Measurements from ENCODE around the gene CDKL5.

CDKL5 gene

GRCh38 chrX:18681996-18682395 lies 256.6 kb downstream of the CDKL5 start:
- Histone ChIP-seq H3K9me3 (ENCODE audit: insufficient read depth, low read length) (no peaks in the 10 kb centered on the region), H3K9ac (ENCODE audit: low read length) (no peak overlapping the region), H3K36me3 (replicated peaks; ENCODE audit: low read depth, low read length) (no peaks in the 10 kb centered on the region), H3K4me3 (ENCODE audit: low read length) (no peak overlapping the region), H3K4me1 (ENCODE audit: low read length) (peaks cover 17% of the 10 kb centered on the region), H4K20me1 (ENCODE audit: insufficient read depth, low read length) (no peaks in the 10 kb centered on the region), H3K27ac (ENCODE audit: low read length) (no peak overlapping the region), H3K27me3 (ENCODE audit: low read depth, low read length) (no peaks in the 10 kb centered on the region), H3K4me2 (ENCODE audit: low read length) (no peak overlapping the region), H3K79me2 (ENCODE audit: low read length) (no peaks in the 10 kb centered on the region), H2AFZ (ENCODE audit: low read depth, low read length) (no peak overlapping the region)
- TF ChIP-seq CTCF (IDR thresholded peaks at IDR 0.05; ENCODE audit: low read depth, low read length), result no peak
- TF ChIP-seq EZH2phosphoT487 (IDR thresholded peaks at IDR 0.05; ENCODE audit: low read depth), result no peak

GRCh38 chrX:18682979-18683387 lies 257.6 kb downstream of the CDKL5 start:
- TF ChIP-seq EZH2phosphoT487 (IDR thresholded peaks at IDR 0.05; ENCODE audit: low read depth) (no peak), CTCF (IDR thresholded peaks at IDR 0.05; ENCODE audit: low read depth, low read length) (no peak)
- no peak overlapping the region for H3K4me3 ChIP-seq (ENCODE audit: low read length)
- no peaks in the 10 kb centered on the region for H4K20me1 ChIP-seq (ENCODE audit: insufficient read depth, low read length)
- H3K27me3 ChIP-seq (ENCODE audit: low read depth, low read length), result no peaks in the 10 kb centered on the region
- no peaks in the 10 kb centered on the region for H3K9me3 ChIP-seq (ENCODE audit: insufficient read depth, low read length)
- H2AFZ ChIP-seq (ENCODE audit: low read depth, low read length), result no peak overlapping the region
- no peak overlapping the region for H3K27ac ChIP-seq (ENCODE audit: low read length)
- no peak overlapping the region for H3K4me2 ChIP-seq (ENCODE audit: low read length)
- H3K4me1 ChIP-seq (ENCODE audit: low read length), result peaks cover 19% of the 10 kb centered on the region
- no peaks in the 10 kb centered on the region for H3K79me2 ChIP-seq (ENCODE audit: low read length)
- H3K36me3 ChIP-seq (replicated peaks; ENCODE audit: low read depth, low read length), result no peaks in the 10 kb centered on the region
- no peak overlapping the region for H3K9ac ChIP-seq (ENCODE audit: low read length)

GRCh38 chrX:18687856-18688495 lies 262.6 kb downstream of the CDKL5 start:
- H3K9me3 ChIP-seq (ENCODE audit: insufficient read depth, low read length), result no peaks in the 10 kb centered on the region
- peak overlapping the region; percentile 60; the same call in 1 of the 2 replicates for H2AFZ ChIP-seq (ENCODE audit: low read depth, low read length)
- H3K9ac ChIP-seq (ENCODE audit: low read length), result no peak overlapping the region
- peak overlapping the region; percentile 29 for H3K4me2 ChIP-seq (ENCODE audit: low read length)
- peaks cover 19% of the 10 kb centered on the region for H3K4me1 ChIP-seq (ENCODE audit: low read length)
- H3K27ac ChIP-seq (ENCODE audit: low read length), result no peak overlapping the region
- no peak overlapping the region for H3K4me3 ChIP-seq (ENCODE audit: low read length)
- H3K36me3 ChIP-seq (replicated peaks; ENCODE audit: low read depth, low read length), result no peaks in the 10 kb centered on the region
- H3K79me2 ChIP-seq (ENCODE audit: low read length), result no peaks in the 10 kb centered on the region
- H3K27me3 ChIP-seq (ENCODE audit: low read depth, low read length), result no peaks in the 10 kb centered on the region
- TF ChIP-seq EZH2phosphoT487 (IDR thresholded peaks at IDR 0.05; ENCODE audit: low read depth), result no peak
- no peak for TF ChIP-seq CTCF (IDR thresholded peaks at IDR 0.05; ENCODE audit: low read depth, low read length)
- no peaks in the 10 kb centered on the region for H4K20me1 ChIP-seq (ENCODE audit: insufficient read depth, low read length)

GRCh38 chrX:18691431-18691830 lies 266.0 kb downstream of the CDKL5 start:
- Histone ChIP-seq H3K9ac (ENCODE audit: low read length) (no peak overlapping the region), H3K4me3 (ENCODE audit: low read length) (no peak overlapping the region), H3K79me2 (ENCODE audit: low read length) (no peaks in the 10 kb centered on the region), H4K20me1 (ENCODE audit: insufficient read depth, low read length) (no peaks in the 10 kb centered on the region), H3K36me3 (replicated peaks; ENCODE audit: low read depth, low read length) (no peaks in the 10 kb centered on the region), H3K9me3 (ENCODE audit: insufficient read depth, low read length) (no peaks in the 10 kb centered on the region), H3K4me1 (ENCODE audit: low read length) (peaks cover 8% of the 10 kb centered on the region), H3K27ac (ENCODE audit: low read length) (no peak overlapping the region), H3K27me3 (ENCODE audit: low read depth, low read length) (no peaks in the 10 kb centered on the region), H2AFZ (ENCODE audit: low read depth, low read length) (no peak overlapping the region), H3K4me2 (ENCODE audit: low read length) (no peak overlapping the region)
- TF ChIP-seq CTCF (IDR thresholded peaks at IDR 0.05; ENCODE audit: low read depth, low read length), result no peak
- no peak for TF ChIP-seq EZH2phosphoT487 (IDR thresholded peaks at IDR 0.05; ENCODE audit: low read depth)

Measured in OCI-LY3 (cell line).